Trophoblast cell (in vitro differentiated cells and primary cell): ENCODE measurements around the gene SEC24C.
A peak's percentile ranks its signal among the peaks of the same experiment; 100 is the strongest.

Experiments used
- DNase-seq, 2 donors: peaks; one replicate each; pipeline ENCODE4 v3.0.0-alpha.2; 2016
- H2AFZ ChIP-seq: 2 replicates; pipeline ENCODE4 v1.6.1; 2013; ENCODE audit warnings: low read length, moderate library complexity, mild to moderate bottlenecking; ENCODE audit not compliant: insufficient read depth, poor library complexity
- H2AK5ac ChIP-seq: 2 replicates; pipeline ENCODE4 v1.6.1; 2013; ENCODE audit warnings: mild to moderate bottlenecking, low read length
- H2BK120ac ChIP-seq: 2 replicates; pipeline ENCODE4 v1.6.1; 2013; ENCODE audit warnings: low read length, mild to moderate bottlenecking, moderate library complexity; ENCODE audit not compliant: insufficient read depth, poor library complexity
- H2BK12ac ChIP-seq: 2 replicates; pipeline ENCODE4 v1.6.1; 2013; ENCODE audit warnings: mild to moderate bottlenecking, low read length, moderate library complexity
- H2BK5ac ChIP-seq: 2 replicates; pipeline ENCODE4 v1.6.1; 2013; ENCODE audit warnings: low read length, low read depth, moderate library complexity, mild to moderate bottlenecking; ENCODE audit not compliant: poor library complexity
- H3K14ac ChIP-seq: 2 replicates; pipeline ENCODE4 v1.6.1; 2013; ENCODE audit warnings: mild to moderate bottlenecking, low read length
- H3K18ac ChIP-seq: 2 replicates; pipeline ENCODE4 v1.6.1; 2013; ENCODE audit warnings: mild to moderate bottlenecking, low read length
- H3K23ac ChIP-seq: 2 replicates; pipeline ENCODE4 v1.6.1; 2013; ENCODE audit warnings: low read length
- H3K27ac ChIP-seq: 2 replicates; pipeline ENCODE4 v1.5.1; 2013; ENCODE audit warnings: low read depth, mild to moderate bottlenecking, inconsistent platforms, low read length, moderate library complexity
- H3K27me3 ChIP-seq: 2 replicates; pipeline ENCODE4 v1.6.1; 2013; ENCODE audit warnings: inconsistent platforms, mild to moderate bottlenecking, low read length, moderate library complexity; ENCODE audit not compliant: insufficient read depth
- H3K36me3 ChIP-seq, 2 experiments: 1 replicate in 1 of 2; 2 replicates in 1 of 2; pipeline ENCODE4 v1.6.1; 2013; ENCODE audit warnings: low read length in 2 of 2, mild to moderate bottlenecking in 2 of 2, moderate library complexity in 1 of 2; ENCODE audit not compliant: insufficient read depth in 2 of 2, control insufficient read depth in 1 of 2
- H3K4ac ChIP-seq: 2 replicates; pipeline ENCODE4 v1.6.1; 2013; ENCODE audit warnings: low read depth, mild to moderate bottlenecking, low read length, moderate library complexity
- H3K4me1 ChIP-seq, 2 experiments: 1 replicate in 1 of 2; 2 replicates in 1 of 2; pipeline ENCODE4 v1.6.1; 2013; ENCODE audit warnings: low read length in 2 of 2, mild to moderate bottlenecking in 2 of 2, moderate library complexity in 1 of 2; ENCODE audit not compliant: insufficient read depth in 2 of 2, control insufficient read depth in 1 of 2
- H3K4me2 ChIP-seq: 2 replicates; pipeline ENCODE4 v1.6.1; 2013; ENCODE audit warnings: inconsistent platforms, mild to moderate bottlenecking, low read length, moderate library complexity
- H3K4me3 ChIP-seq: 2 replicates; pipeline ENCODE4 v1.5.1; 2013; ENCODE audit warnings: mild to moderate bottlenecking, low read depth, low read length, inconsistent platforms
- H3K79me1 ChIP-seq: one replicate; pipeline ENCODE4 v1.6.1; 2013; ENCODE audit warnings: low read length
- H3K79me2 ChIP-seq: 2 replicates; pipeline ENCODE4 v1.6.1; 2013; ENCODE audit warnings: low read length, mild to moderate bottlenecking; ENCODE audit not compliant: control insufficient read depth, insufficient read depth, poor library complexity
- H3K9ac ChIP-seq: 2 replicates; pipeline ENCODE4 v1.6.1; 2013; ENCODE audit warnings: mild to moderate bottlenecking, low read length
- H3K9me3 ChIP-seq: 2 replicates; pipeline ENCODE4 v1.6.1; 2013; ENCODE audit warnings: low read depth, mild to moderate bottlenecking, control low read depth, inconsistent platforms, low read length; ENCODE audit not compliant: insufficient read depth
- H4K12ac ChIP-seq: 2 replicates; pipeline ENCODE4 v1.6.1; 2013; ENCODE audit warnings: low read depth, mild to moderate bottlenecking, low read length, moderate library complexity
- H4K8ac ChIP-seq: 2 replicates; pipeline ENCODE4 v1.6.1; 2013; ENCODE audit warnings: low read depth, mild to moderate bottlenecking, low read length, moderate library complexity
- H4K91ac ChIP-seq: one replicate; pipeline ENCODE4 v1.6.1; 2013; ENCODE audit warnings: low read depth, mild to moderate bottlenecking, low read length, moderate library complexity
- WGBS: extraction: QIAGEN DNeasy Blood & Tissue Kit; methylation state at CpG from one replicate; pipeline ENCODE4 v1.1.7; 2013; ENCODE audit warnings: missing lambda C conversion rate; ENCODE audit not compliant: insufficient read length, insufficient coverage; ENCODE audit errors: extremely low coverage; 5-methylcytosine and 5-hydroxymethylcytosine counted together

SEC24C gene

DNA sequence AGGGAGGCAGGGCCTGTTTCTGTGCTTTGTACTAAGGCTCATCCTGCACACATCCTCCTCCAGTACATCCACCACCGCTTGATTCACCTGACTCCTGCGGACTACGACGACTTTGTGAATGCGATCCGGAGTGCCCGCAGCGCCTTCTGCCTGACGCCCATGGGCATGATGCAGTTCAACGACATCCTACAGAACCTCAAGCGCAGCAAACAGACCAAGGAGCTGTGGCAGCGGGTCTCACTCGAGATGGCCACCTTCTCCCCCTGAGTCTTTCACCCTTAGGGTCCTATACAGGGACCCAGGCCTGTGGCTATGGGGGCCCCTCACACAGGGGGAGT, 57.0 kb downstream of the SEC24C start:
- Histone ChIP-seq H2BK12ac (no peak overlapping the region), H3K4me1 (no peaks in the 10 kb centered on the region), H2BK120ac (no peak overlapping the region), H3K4me3 (no peak overlapping the region), H2BK5ac (no peak overlapping the region), H3K4me2 (no peak overlapping the region), H2AFZ (no peak overlapping the region), H3K9ac (no peak overlapping the region), H3K9me3 (peaks cover 2% of the 10 kb centered on the region), H3K23ac (no peak overlapping the region), H3K27me3 (no peaks in the 10 kb centered on the region), H4K8ac (no peak overlapping the region), H3K4ac (no peak overlapping the region), H3K36me3 (peaks cover 74 to 82% of the 10 kb centered on the region in 2 experiments), H4K91ac (no peak overlapping the region), H4K12ac (no peak overlapping the region), H3K79me2 (no peaks in the 10 kb centered on the region), H2AK5ac (no peak overlapping the region), H3K14ac (no peak overlapping the region), H3K18ac (no peak overlapping the region), H3K27ac (no peak overlapping the region), H3K79me1 (no peaks in the 10 kb centered on the region)
- no peak for DNase-seq
- no CpG with 5 or more reads among the region's 13 CpGs for WGBS

DNA sequence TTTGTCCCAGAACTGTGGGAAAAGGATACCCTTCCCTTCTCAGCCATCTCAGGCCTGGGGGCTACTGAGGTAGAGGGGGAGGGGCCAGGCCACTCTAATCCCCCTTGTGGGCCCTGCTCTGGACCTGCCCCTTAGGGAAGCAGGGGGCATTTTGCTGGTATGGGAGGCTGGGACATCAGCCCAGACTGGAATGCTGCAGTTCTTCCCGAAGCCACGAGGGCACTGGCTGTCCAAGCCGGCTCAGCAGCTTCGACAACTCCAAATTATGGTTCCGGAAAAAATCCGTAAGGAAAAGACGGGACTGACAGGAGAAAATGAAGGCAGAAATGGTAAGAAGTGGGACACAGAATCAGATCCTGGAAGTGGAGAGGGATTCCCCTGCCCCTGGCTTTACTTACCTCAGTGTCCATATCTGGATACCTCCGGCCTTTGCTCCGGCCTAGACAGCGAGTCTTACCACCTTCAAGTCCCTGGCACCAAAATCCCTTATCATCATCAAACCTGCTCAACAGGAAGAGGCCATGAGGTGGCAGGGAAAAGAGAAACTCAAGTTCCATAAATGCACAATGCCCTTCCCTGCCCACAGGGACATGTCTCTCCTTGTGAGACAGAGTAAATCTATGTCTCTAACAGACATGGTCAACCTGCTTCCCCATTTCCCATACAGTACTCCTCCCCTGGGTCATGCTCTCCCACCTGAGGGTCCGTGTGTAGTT, 58.3 kb downstream of the SEC24C start:
- no CpG with 5 or more reads among the region's 11 CpGs for WGBS
- H3K4me2 ChIP-seq = no peak overlapping the region
- H2BK12ac ChIP-seq = no peak overlapping the region
- H3K79me1 ChIP-seq = no peaks in the 10 kb centered on the region
- no peak overlapping the region for H3K14ac ChIP-seq
- no peak overlapping the region for H3K4ac ChIP-seq
- H4K12ac ChIP-seq = no peak overlapping the region
- H2AK5ac ChIP-seq = no peak overlapping the region
- no peak overlapping the region for H4K8ac ChIP-seq
- H2BK5ac ChIP-seq = no peak overlapping the region
- H3K79me2 ChIP-seq = no peaks in the 10 kb centered on the region
- H3K9ac ChIP-seq = no peak overlapping the region
- peak in 1 of 2 donors; percentile 45 for DNase-seq
- no peak overlapping the region for H3K4me3 ChIP-seq
- H3K23ac ChIP-seq = no peak overlapping the region
- no peak overlapping the region for H2AFZ ChIP-seq
- H3K18ac ChIP-seq = no peak overlapping the region
- H3K27ac ChIP-seq = no peak overlapping the region
- no peak overlapping the region for H4K91ac ChIP-seq
- peaks cover 73 to 84% of the 10 kb centered on the region in 2 experiments for H3K36me3 ChIP-seq
- no peaks in the 10 kb centered on the region for H3K27me3 ChIP-seq
- H3K4me1 ChIP-seq = no peaks in the 10 kb centered on the region
- H2BK120ac ChIP-seq = no peak overlapping the region
- H3K9me3 ChIP-seq = peaks cover 2% of the 10 kb centered on the region

DNA sequence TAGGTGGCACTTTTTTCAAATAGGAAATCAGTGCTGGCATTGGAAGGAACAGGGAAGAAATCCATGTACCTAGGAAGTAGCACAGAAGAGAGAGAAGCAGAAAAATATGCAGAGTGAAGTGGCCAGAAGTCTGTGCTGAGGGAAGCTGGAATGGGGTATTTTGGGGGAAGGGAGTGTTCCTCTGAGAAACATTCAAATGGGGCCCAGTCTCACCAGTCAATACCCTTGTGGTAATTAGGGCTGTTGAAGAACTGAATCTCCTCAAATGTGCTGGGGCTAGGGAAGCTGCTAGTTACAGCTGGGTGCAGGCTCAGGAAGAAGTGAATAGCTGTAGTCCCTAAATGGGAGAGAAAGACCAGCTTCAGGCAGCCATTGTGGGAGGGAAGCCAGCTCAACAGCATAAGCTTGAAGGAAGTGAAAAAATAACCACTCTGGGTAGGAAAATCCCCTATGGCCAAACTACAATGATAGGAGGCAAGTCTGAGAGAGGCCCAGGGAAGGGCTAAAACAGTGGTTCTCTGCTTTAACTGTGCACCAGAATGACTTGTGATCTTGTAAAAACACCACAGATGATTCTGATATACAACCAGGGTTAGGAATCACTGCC, 59.6 kb downstream of the SEC24C start:
- no peak overlapping the region for H3K18ac ChIP-seq
- H3K4me2 ChIP-seq = no peak overlapping the region
- no peak overlapping the region for H2AFZ ChIP-seq
- no peak overlapping the region for H3K27ac ChIP-seq
- H3K4me3 ChIP-seq = no peak overlapping the region
- H4K91ac ChIP-seq = no peak overlapping the region
- no peak overlapping the region for H3K4ac ChIP-seq
- H3K79me2 ChIP-seq = no peaks in the 10 kb centered on the region
- no peak overlapping the region for H3K14ac ChIP-seq
- H2AK5ac ChIP-seq = no peak overlapping the region
- H3K23ac ChIP-seq = no peak overlapping the region
- no peak overlapping the region for H2BK120ac ChIP-seq
- no peak for DNase-seq
- H3K27me3 ChIP-seq = no peaks in the 10 kb centered on the region
- no peaks in the 10 kb centered on the region for H3K4me1 ChIP-seq
- H3K79me1 ChIP-seq = no peaks in the 10 kb centered on the region
- H4K8ac ChIP-seq = no peak overlapping the region
- H3K36me3 ChIP-seq = peaks cover 74 to 84% of the 10 kb centered on the region in 2 experiments
- H2BK5ac ChIP-seq = no peak overlapping the region
- H3K9ac ChIP-seq = no peak overlapping the region
- H4K12ac ChIP-seq = no peak overlapping the region
- H2BK12ac ChIP-seq = no peak overlapping the region
- H3K9me3 ChIP-seq = peaks cover 2% of the 10 kb centered on the region

- no peak overlapping the region for H3K4me2 ChIP-seq
Measured at GRCh38 chr10:73806176-73806950, 62.2 kb downstream of the SEC24C start.

More at GRCh38 chr10:73806176-73806950, 62.2 kb downstream of the SEC24C start:
- Histone ChIP-seq H2AFZ (no peak overlapping the region), H4K12ac (no peak overlapping the region), H2BK5ac (no peak overlapping the region), H2AK5ac (no peak overlapping the region), H3K4me3 (no peak overlapping the region), H3K18ac (no peak overlapping the region), H4K8ac (no peak overlapping the region), H3K27ac (no peak overlapping the region), H3K9ac (no peak overlapping the region), H3K79me2 (peaks cover 3% of the 10 kb centered on the region), H3K23ac (peak overlapping the region; percentile 47), H3K36me3 (peaks cover 49 to 60% of the 10 kb centered on the region in 2 experiments), H3K14ac (no peak overlapping the region), H2BK120ac (no peak overlapping the region), H3K9me3 (peaks cover 2% of the 10 kb centered on the region), H3K27me3 (no peaks in the 10 kb centered on the region), H4K91ac (no peak overlapping the region), H3K4me1 (peaks cover 3% of the 10 kb centered on the region in 2 experiments), H2BK12ac (no peak overlapping the region), H3K79me1 (peaks cover 3% of the 10 kb centered on the region), H3K4ac (no peak overlapping the region)
- WGBS = no CpG with 5 or more reads among the region's 14 CpGs
- DNase-seq = no peak
